ENCODE data around the gene GARRE1.
A peak's percentile ranks its signal among the peaks of the same experiment; 100 is the strongest.
"Not testable (repeated sequence)": the region's sequence is repeated elsewhere in the genome, so short reads cannot be mapped to it uniquely, and the experiment has no call there.

GARRE1 gene

DNA sequence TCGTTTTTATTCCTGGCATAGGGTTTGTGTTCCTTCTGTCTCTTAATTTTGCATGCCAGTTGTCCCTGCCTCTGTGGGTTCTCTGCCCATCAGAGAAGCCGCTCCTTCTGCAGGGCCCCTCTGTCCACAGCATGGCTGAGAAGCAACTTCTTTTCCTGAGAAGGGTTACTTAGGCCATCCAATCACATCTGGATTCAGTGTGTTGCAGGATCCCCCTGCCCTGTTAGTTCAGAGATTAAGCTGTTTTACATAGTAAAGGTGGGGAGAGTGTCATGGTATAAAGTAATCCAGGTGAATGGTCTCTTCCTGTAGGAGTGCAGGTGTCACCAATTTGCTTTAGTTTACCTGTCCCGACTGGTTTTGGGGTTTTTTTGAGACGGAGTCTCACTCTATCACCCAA lies 22.9 kb upstream of the GARRE1 start:
- no peaks in the 10 kb centered on the region for H3K27me3 ChIP-seq (ENCODE audit: control insufficient read depth, insufficient read depth, low read length)
- H3K4me3 ChIP-seq (ENCODE audit: low read depth, low read length): no peak overlapping the region
- no peak overlapping the region for H3K27ac ChIP-seq (ENCODE audit: low read depth, low read length)
- H3K36me3 ChIP-seq (ENCODE audit: control insufficient read depth, insufficient read depth, low read length): peaks cover 41% of the 10 kb centered on the region
- H3K9ac ChIP-seq (ENCODE audit: low read length): no peak overlapping the region
- peaks cover 29% of the 10 kb centered on the region for H3K4me1 ChIP-seq (ENCODE audit: control insufficient read depth, insufficient read depth, low read length)
- H3K9me3 ChIP-seq (ENCODE audit: control insufficient read depth, insufficient read depth, low read depth, low read length): no peaks in the 10 kb centered on the region

GRCh38 chr19:34232566-34233481 lies 21.5 kb upstream of the GARRE1 start:
- H3K27ac ChIP-seq (ENCODE audit: low read depth, low read length): no peak overlapping the region
- no peaks in the 10 kb centered on the region for H3K27me3 ChIP-seq (ENCODE audit: control insufficient read depth, insufficient read depth, low read length)
- no peak overlapping the region for H3K4me3 ChIP-seq (ENCODE audit: low read depth, low read length)
- peaks cover 39% of the 10 kb centered on the region for H3K4me1 ChIP-seq (ENCODE audit: control insufficient read depth, insufficient read depth, low read length)
- H3K9ac ChIP-seq (ENCODE audit: low read length): peak overlapping the region; percentile 12
- H3K9me3 ChIP-seq (ENCODE audit: control insufficient read depth, insufficient read depth, low read depth, low read length): no peaks in the 10 kb centered on the region
- H3K36me3 ChIP-seq (ENCODE audit: control insufficient read depth, insufficient read depth, low read length): peaks cover 27% of the 10 kb centered on the region

DNA sequence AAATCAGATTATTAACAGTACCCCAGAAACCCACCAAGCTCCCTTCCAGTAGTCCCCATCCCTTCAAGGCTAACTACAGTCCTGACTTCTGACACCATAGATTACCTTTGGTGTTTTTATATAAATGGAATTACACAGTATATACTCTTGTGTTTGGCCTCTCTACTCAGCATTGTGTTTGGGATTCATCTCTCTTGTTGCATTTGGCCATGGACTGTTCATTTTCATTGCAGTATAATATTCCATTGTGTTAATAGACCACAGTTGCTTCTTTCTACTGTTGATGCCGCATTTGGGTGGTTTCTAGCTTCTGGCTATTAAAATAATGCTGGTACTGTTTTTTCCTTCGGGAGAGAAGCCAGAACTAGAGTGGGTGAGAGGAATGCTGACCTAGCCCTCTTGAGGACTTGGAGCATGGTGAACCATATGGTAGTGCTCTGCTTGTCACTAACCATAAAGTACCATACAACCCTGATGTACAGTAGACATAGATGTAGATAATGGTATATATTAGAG lies 18.9 kb upstream of the GARRE1 start:
- no peak overlapping the region for H3K4me3 ChIP-seq (ENCODE audit: low read depth, low read length)
- H3K9ac ChIP-seq (ENCODE audit: low read length): no peak overlapping the region
- no peaks in the 10 kb centered on the region for H3K9me3 ChIP-seq (ENCODE audit: control insufficient read depth, insufficient read depth, low read depth, low read length)
- no peaks in the 10 kb centered on the region for H3K27me3 ChIP-seq (ENCODE audit: control insufficient read depth, insufficient read depth, low read length)
- H3K36me3 ChIP-seq (ENCODE audit: control insufficient read depth, insufficient read depth, low read length): peaks cover under 1% of the 10 kb centered on the region; the same call in 1 of the 2 replicates
- H3K4me1 ChIP-seq (ENCODE audit: control insufficient read depth, insufficient read depth, low read length): peaks cover 38% of the 10 kb centered on the region
- no peak overlapping the region for H3K27ac ChIP-seq (ENCODE audit: low read depth, low read length)

GRCh38 chr19:34236035-34236987 lies 18.0 kb upstream of the GARRE1 start:
- H3K9ac ChIP-seq (ENCODE audit: low read length): no peak overlapping the region
- H3K27ac ChIP-seq (ENCODE audit: low read depth, low read length): no peak overlapping the region

GRCh38 chr19:34237283-34237682 lies 17.1 kb upstream of the GARRE1 start:
- Histone ChIP-seq H3K4me1 (ENCODE audit: control insufficient read depth, insufficient read depth, low read length) (peaks cover 26% of the 10 kb centered on the region), H3K36me3 (ENCODE audit: control insufficient read depth, insufficient read depth, low read length) (no peaks in the 10 kb centered on the region), H3K4me3 (ENCODE audit: low read depth, low read length) (no peak overlapping the region), H3K9ac (ENCODE audit: low read length) (no peak overlapping the region), H3K27me3 (ENCODE audit: control insufficient read depth, insufficient read depth, low read length) (no peaks in the 10 kb centered on the region), H3K27ac (ENCODE audit: low read depth, low read length) (0 out of 2 replicates have a peak overlapping the region, but pooled peaks have one; percentile 14), H3K9me3 (ENCODE audit: control insufficient read depth, insufficient read depth, low read depth, low read length) (no peaks in the 10 kb centered on the region)

More at GRCh38 chr19:34236035-34236987, 18.0 kb upstream of the GARRE1 start:
- Histone ChIP-seq H3K4me3 (ENCODE audit: low read depth, low read length) (no peak overlapping the region), H3K36me3 (ENCODE audit: control insufficient read depth, insufficient read depth, low read length) (no peaks in the 10 kb centered on the region), H3K27me3 (ENCODE audit: control insufficient read depth, insufficient read depth, low read length) (no peaks in the 10 kb centered on the region), H3K9me3 (ENCODE audit: control insufficient read depth, insufficient read depth, low read depth, low read length) (no peaks in the 10 kb centered on the region), H3K4me1 (ENCODE audit: control insufficient read depth, insufficient read depth, low read length) (peaks cover 30% of the 10 kb centered on the region)

DNA sequence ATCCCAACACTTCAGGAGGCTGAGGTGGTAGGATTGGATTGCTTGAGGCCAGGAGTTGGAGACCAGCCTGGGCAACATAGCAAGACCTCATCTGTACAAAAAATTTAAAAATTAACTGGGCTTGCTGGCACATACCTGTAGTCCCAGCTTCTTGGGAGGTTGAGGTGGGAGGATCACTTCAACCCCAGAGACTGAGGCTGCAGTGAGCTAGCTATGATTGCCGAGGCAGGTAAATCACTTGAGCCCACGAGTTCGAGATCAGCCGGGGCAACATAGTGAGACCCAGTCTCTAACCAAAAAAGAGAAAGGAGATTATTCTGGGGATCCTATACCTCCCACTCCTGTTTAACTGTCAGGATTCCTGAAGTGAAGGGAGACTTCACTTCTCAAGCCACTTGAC lies 16.4 kb upstream of the GARRE1 start:
- Histone ChIP-seq H3K27me3 (ENCODE audit: control insufficient read depth, insufficient read depth, low read length) (no peaks in the 10 kb centered on the region), H3K4me1 (ENCODE audit: control insufficient read depth, insufficient read depth, low read length) (peaks cover 21% of the 10 kb centered on the region), H3K27ac (ENCODE audit: low read depth, low read length) (no peak overlapping the region), H3K9ac (ENCODE audit: low read length) (no peak overlapping the region), H3K9me3 (ENCODE audit: control insufficient read depth, insufficient read depth, low read depth, low read length) (no peaks in the 10 kb centered on the region), H3K4me3 (ENCODE audit: low read depth, low read length) (no peak overlapping the region), H3K36me3 (ENCODE audit: control insufficient read depth, insufficient read depth, low read length) (no peaks in the 10 kb centered on the region)

DNA sequence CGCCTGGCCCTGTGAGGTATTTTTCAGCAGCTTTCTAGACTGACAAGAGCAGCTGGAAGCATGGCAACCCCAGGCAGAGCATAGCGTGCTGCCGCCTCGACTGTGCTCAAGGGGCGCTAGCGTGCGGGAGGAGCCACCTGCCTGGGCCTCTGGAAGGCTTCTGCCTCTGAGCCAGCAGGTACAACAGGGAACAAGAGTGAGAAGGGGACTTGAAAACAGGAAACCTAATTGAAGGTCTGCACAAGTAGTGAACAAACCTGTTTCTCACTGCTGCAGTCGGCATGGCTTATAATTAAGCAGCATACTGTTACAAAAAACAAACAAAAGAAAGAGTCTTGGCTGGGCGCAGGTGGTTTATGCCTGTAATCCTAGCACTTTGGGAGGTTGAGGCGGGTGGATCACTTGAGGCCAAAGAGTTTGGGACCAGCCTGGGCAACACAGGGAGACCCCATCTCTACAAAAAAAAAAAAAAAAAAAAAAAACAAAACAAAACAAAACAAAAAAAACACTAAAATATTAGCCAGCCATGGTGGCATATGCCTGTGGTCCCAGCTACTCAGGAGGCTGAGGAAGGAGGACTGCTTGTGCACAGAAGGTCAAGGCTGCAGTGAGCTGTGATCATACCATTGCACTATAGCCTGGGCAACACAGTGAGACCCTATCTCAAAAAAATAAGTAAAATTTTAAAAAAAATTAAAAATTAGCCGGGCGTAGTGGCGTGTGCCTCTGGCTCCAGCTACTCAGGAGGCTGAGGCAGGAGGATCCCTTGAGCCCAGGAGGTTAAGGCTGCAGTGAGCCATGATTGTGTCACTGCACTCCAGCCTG lies 12.6 kb upstream of the GARRE1 start:
- no peaks in the 10 kb centered on the region for H3K36me3 ChIP-seq (ENCODE audit: control insufficient read depth, insufficient read depth, low read length)
- H3K27me3 ChIP-seq (ENCODE audit: control insufficient read depth, insufficient read depth, low read length): no peaks in the 10 kb centered on the region
- H3K27ac ChIP-seq (ENCODE audit: low read depth, low read length): no peak overlapping the region
- no peaks in the 10 kb centered on the region for H3K9me3 ChIP-seq (ENCODE audit: control insufficient read depth, insufficient read depth, low read depth, low read length)
- no peak overlapping the region for H3K4me3 ChIP-seq (ENCODE audit: low read depth, low read length)
- H3K9ac ChIP-seq (ENCODE audit: low read length): no peak overlapping the region
- peaks cover 9% of the 10 kb centered on the region for H3K4me1 ChIP-seq (ENCODE audit: control insufficient read depth, insufficient read depth, low read length)

DNA sequence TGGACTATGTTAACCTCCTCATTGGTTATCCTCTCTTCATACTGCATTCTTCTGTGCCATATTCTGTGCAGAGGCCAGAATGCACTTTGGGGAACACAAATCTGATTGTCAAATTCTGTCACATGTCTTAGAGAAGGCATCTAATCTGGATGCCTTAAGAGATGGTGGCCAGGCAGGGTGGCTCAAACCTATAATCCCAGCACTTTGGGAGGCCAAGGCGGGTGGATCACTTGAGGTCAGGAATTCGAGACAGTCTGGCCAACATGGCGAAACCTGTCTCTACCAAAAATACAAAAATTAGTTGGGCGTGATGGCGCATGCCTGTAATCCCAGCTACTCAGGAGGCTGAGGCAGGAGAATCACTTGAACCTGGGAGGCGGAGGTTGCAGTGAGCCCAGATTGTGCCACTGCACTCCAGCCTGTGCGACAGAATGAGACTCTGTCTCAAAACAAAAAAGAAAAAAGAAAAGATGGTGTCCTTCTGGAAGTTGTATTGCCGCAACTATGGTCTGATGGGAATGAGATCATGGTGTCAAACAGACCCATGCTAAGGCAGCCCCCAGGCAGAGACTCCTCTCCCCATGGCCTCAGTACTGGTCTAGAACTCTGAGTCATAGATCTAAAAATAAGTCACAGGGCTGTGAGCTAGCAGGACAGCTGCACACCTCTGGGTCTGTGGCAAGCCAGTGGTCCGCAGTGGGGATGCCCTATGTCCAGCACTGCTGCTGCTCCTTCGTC lies 11.0 kb upstream of the GARRE1 start:
- not testable (repeated sequence) for H3K9me3 ChIP-seq (ENCODE audit: control insufficient read depth, insufficient read depth, low read depth, low read length); H3K9ac ChIP-seq (ENCODE audit: low read length); H3K4me3 ChIP-seq (ENCODE audit: low read depth, low read length); H3K4me1 ChIP-seq (ENCODE audit: control insufficient read depth, insufficient read depth, low read length); H3K27me3 ChIP-seq (ENCODE audit: control insufficient read depth, insufficient read depth, low read length); H3K36me3 ChIP-seq (ENCODE audit: control insufficient read depth, insufficient read depth, low read length); H3K27ac ChIP-seq (ENCODE audit: low read depth, low read length)

GRCh38 chr19:34243876-34244578 lies 10.3 kb upstream of the GARRE1 start:
- Histone ChIP-seq H3K9me3 (ENCODE audit: control insufficient read depth, insufficient read depth, low read depth, low read length) (no peaks in the 10 kb centered on the region), H3K4me3 (ENCODE audit: low read depth, low read length) (no peak overlapping the region), H3K9ac (ENCODE audit: low read length) (no peak overlapping the region), H3K4me1 (ENCODE audit: control insufficient read depth, insufficient read depth, low read length) (no peaks in the 10 kb centered on the region), H3K36me3 (ENCODE audit: control insufficient read depth, insufficient read depth, low read length) (no peaks in the 10 kb centered on the region), H3K27me3 (ENCODE audit: control insufficient read depth, insufficient read depth, low read length) (no peaks in the 10 kb centered on the region), H3K27ac (ENCODE audit: low read depth, low read length) (no peak overlapping the region)

Measured in HUES6 (cell line).